ENCODE measurements around the gene CRTC2.

CRTC2 gene

DNA sequence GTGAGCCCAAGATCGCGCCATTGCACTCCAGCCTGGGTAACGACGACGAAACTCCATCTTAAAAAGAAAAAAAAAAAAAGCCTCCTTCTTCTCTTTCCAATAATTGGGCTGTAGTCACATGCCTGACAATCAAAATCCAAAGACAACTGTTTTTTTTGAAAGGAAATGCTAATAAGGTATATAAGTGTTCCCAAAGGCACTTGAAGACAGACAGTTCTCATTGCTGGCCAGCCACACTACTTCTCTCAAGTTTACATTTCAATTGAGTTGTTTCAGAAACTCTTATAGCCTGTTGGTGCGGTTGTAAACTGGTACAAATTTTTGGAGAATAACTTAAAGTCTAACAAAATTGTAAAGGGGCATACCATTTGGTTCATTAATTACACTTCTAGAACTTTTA lies 58.9 kb downstream of the CRTC2 start:
- in situ Hi-C loops (cut with HindIII; ENCODE audit: low sequenced_read_pairs) = no loop called here
